ENCODE measurements around the gene MARS1.
"Not testable (repeated sequence)": the region's sequence is repeated elsewhere in the genome, so short reads cannot be mapped to it uniquely, and the experiment has no call there.

Gene MARS1

GRCh38 chr12:57491393-57492280 is 3.8 kb downstream of the MARS1 start:
- DNase-seq (ENCODE audit: low read depth in 3 of 3), result no peak

- DNase-seq (ENCODE audit: low read depth in 3 of 3), result not testable (repeated sequence)
Observed at GRCh38 chr12:57495051-57495701, 7.3 kb downstream of the MARS1 start.

- DNase-seq (ENCODE audit: low read depth in 3 of 3), result no peak
Observed at GRCh38 chr12:57496822-57497221, 9.0 kb downstream of the MARS1 start.

- no peak for DNase-seq (ENCODE audit: low read depth in 3 of 3)
Observed at GRCh38 chr12:57497223-57498131, 9.6 kb downstream of the MARS1 start.

- DNase-seq (ENCODE audit: low read depth in 3 of 3), result no peak
Observed at GRCh38 chr12:57498132-57498502, 10.2 kb downstream of the MARS1 start.

- no peak for DNase-seq (ENCODE audit: low read depth in 3 of 3)
Observed at GRCh38 chr12:57498571-57498970, 10.7 kb downstream of the MARS1 start.

GRCh38 chr12:57500213-57500612 is 12.3 kb downstream of the MARS1 start:
- DNase-seq (ENCODE audit: low read depth in 3 of 3), result no peak

- DNase-seq (ENCODE audit: low read depth in 3 of 3), result not testable (repeated sequence)
Observed at GRCh38 chr12:57502311-57502969, 14.6 kb downstream of the MARS1 start.

- not testable (repeated sequence) for DNase-seq (ENCODE audit: low read depth in 3 of 3)
Observed at GRCh38 chr12:57506541-57506940, 18.7 kb downstream of the MARS1 start.

GRCh38 chr12:57507796-57508195 is 19.9 kb downstream of the MARS1 start:
- not testable (repeated sequence) for DNase-seq (ENCODE audit: low read depth in 3 of 3)

GRCh38 chr12:57511161-57511560 is 23.3 kb downstream of the MARS1 start:
- no peak for DNase-seq (ENCODE audit: low read depth in 3 of 3)

GRCh38 chr12:57511588-57512325 is 23.9 kb downstream of the MARS1 start:
- no peak for DNase-seq (ENCODE audit: low read depth in 3 of 3)

GRCh38 chr12:57512665-57513064 is 24.8 kb downstream of the MARS1 start:
- DNase-seq (ENCODE audit: low read depth in 3 of 3), result no peak

- DNase-seq (ENCODE audit: low read depth in 3 of 3), result no peak
Observed at GRCh38 chr12:57513266-57513665, 25.4 kb downstream of the MARS1 start.

GRCh38 chr12:57513677-57514076 is 25.8 kb downstream of the MARS1 start:
- DNase-seq (ENCODE audit: low read depth in 3 of 3), result not testable (repeated sequence)

- not testable (repeated sequence) for DNase-seq (ENCODE audit: low read depth in 3 of 3)
Observed at GRCh38 chr12:57514246-57514645, 26.4 kb downstream of the MARS1 start.

- DNase-seq (ENCODE audit: low read depth in 3 of 3), result no peak
Observed at GRCh38 chr12:57514720-57515407, 27.0 kb downstream of the MARS1 start.

GRCh38 chr12:57515408-57515933 is 27.6 kb downstream of the MARS1 start:
- DNase-seq (ENCODE audit: low read depth in 3 of 3), result no peak

- no peak for DNase-seq (ENCODE audit: low read depth in 3 of 3)
Observed at GRCh38 chr12:57515934-57516541, 28.2 kb downstream of the MARS1 start.

Data from stimulated activated CD4-positive, alpha-beta T cell treated with anti-CD3 and anti-CD28 coated beads, TNF-alpha, amount 100 ng/mL, for 48 hours (primary cell).